ENCODE data around the gene PRKCA.

DNA sequence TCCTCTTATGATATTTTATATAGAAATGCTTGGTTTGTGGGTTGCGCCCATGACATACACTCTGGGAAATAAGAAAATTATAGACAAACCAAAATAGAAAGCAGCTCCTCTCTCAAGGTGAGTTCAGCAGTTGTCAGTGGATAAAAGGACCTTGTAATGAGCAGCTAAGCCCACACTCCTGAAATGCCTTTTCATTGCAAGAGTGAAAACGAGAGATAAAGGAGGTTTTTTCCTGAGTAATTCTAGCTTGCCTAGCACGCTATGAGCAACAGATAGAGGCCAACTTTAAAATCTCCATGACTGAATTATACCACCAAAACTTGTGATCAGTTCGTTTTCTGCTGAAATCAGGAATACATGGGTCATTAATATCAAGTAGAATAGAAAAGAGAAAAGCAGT, 270.7 kb downstream of the PRKCA start:
- TF ChIP-seq, protein P1, sequence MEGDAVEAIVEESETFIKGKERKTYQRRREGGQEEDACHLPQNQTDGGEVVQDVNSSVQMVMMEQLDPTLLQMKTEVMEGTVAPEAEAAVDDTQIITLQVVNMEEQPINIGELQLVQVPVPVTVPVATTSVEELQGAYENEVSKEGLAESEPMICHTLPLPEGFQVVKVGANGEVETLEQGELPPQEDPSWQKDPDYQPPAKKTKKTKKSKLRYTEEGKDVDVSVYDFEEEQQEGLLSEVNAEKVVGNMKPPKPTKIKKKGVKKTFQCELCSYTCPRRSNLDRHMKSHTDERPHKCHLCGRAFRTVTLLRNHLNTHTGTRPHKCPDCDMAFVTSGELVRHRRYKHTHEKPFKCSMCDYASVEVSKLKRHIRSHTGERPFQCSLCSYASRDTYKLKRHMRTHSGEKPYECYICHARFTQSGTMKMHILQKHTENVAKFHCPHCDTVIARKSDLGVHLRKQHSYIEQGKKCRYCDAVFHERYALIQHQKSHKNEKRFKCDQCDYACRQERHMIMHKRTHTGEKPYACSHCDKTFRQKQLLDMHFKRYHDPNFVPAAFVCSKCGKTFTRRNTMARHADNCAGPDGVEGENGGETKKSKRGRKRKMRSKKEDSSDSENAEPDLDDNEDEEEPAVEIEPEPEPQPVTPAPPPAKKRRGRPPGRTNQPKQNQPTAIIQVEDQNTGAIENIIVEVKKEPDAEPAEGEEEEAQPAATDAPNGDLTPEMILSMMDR (conservative IDR thresholded peaks at IDR 0.05; ENCODE audit: low read length), result no peak
- TF ChIP-seq EZH2phosphoT487 (IDR thresholded peaks at IDR 0.05; ENCODE audit: borderline replicate concordance), result no peak
